Sigmoid colon (tissue), 4 donors: ENCODE measurements around the gene DPM2.

Experiments used
- EP300 ChIP-seq, 4 donors: sonication (generic); formaldehyde crosslinking; IDR thresholded peaks; one replicate each; pipeline ENCODE4 v1.6.1; 2017; ENCODE audit warnings: antibody characterized with exemption in 4 of 4
- POLR2A ChIP-seq, 2 donors: fragments of 450-650 bp; IDR thresholded peaks; one replicate each; pipeline ENCODE4 v1.6.1; 2016; ENCODE audit warnings: antibody characterized with exemption in 2 of 2, mild to moderate bottlenecking in 2 of 2, moderate library complexity in 2 of 2
- TF ChIP-seq, protein P1 (sequence below), 4 experiments: fragments of 450-650 bp in 3 of 4; fragments of 200-600 bp in 1 of 4; IDR thresholded peaks; one replicate each; pipeline ENCODE4 v1.5.1; 2016 to 2019; ENCODE audit warnings: antibody characterized with exemption in 4 of 4, mild to moderate bottlenecking in 3 of 4, moderate library complexity in 2 of 4

DNA sequence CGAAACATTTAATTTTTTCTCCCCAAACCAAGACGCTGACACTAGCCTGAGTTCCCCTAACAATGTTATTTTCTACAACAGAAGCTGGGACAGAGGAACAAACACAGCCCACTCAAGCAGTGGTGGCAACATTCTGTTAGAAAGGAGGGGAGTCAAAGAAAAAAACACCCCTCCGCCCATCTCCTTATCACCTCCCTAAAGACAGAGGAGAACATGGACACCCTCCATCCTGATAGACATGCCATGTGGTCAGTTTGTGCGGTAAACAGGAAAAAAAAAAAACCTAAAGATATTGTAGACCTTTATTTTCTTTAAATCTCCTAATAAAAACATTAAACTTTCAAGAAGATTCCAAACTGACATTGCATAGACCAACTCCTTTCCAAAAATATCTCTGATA lies 2.9 kb upstream of the DPM2 start:
- TF ChIP-seq, protein P1, sequence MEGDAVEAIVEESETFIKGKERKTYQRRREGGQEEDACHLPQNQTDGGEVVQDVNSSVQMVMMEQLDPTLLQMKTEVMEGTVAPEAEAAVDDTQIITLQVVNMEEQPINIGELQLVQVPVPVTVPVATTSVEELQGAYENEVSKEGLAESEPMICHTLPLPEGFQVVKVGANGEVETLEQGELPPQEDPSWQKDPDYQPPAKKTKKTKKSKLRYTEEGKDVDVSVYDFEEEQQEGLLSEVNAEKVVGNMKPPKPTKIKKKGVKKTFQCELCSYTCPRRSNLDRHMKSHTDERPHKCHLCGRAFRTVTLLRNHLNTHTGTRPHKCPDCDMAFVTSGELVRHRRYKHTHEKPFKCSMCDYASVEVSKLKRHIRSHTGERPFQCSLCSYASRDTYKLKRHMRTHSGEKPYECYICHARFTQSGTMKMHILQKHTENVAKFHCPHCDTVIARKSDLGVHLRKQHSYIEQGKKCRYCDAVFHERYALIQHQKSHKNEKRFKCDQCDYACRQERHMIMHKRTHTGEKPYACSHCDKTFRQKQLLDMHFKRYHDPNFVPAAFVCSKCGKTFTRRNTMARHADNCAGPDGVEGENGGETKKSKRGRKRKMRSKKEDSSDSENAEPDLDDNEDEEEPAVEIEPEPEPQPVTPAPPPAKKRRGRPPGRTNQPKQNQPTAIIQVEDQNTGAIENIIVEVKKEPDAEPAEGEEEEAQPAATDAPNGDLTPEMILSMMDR (IDR thresholded peaks at IDR 0.05) = no peak
- no peak for TF ChIP-seq EP300 (IDR thresholded peaks at IDR 0.05)
- TF ChIP-seq POLR2A (IDR thresholded peaks at IDR 0.05) = no peak
